CD4-positive, alpha-beta T cell treated with Interleukin-15 for 1 hour (primary cell): ENCODE results near the gene NAALADL2.
"Not testable (repeated sequence)": the region's sequence is repeated elsewhere in the genome, so short reads cannot be mapped to it uniquely, and the experiment has no call there.

ENCODE experiments used
- DNase-seq: peaks from one replicate; pipeline ENCODE4 v3.0.0-alpha.2; 2020

The NAALADL2 gene

DNA sequence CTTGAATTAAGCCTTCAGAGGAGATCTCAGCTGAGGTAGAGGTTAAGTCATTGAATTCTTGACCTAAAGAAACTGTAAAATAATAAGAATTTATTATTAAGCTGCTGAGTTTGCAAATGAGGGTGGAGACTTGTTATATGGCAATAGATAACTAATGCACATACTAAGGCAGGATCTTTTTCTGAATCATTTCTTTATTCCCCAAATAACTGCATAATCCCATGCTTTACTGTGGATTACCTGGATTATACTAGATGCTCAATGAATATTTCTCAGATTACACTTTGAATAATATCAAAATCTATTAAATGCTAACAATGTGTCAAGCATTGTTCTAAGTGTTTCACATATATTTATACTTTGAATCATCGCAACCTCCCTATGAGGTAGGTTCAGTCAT lies 532.5 kb downstream of the NAALADL2 start:
- no peak for DNase-seq

GRCh38 chr3:175392653-175393052 lies 533.5 kb downstream of the NAALADL2 start:
- no peak for DNase-seq

DNA sequence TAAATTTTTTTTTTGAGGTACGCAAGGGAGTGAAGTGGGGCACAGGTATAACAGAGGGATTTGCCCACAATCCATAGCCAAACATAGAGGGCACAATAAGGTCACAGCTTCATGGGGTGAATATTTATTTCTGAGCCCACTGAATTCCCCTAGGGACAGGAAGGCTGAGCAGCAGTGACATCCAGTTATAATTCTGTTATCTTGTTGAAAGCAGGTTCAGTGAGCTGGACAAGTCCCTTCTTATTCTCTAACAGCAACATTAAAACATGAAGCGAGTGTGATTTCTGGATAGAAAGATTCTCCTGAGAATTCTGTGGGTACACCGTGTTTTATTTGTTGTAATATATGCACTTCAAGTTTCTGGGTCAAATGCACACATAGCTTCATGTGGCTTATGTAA lies 538.2 kb downstream of the NAALADL2 start:
- no peak for DNase-seq

GRCh38 chr3:175398676-175399075 lies 539.5 kb downstream of the NAALADL2 start:
- DNase-seq: no peak

- no peak for DNase-seq
Observed at GRCh38 chr3:175399156-175399840, 540.2 kb downstream of the NAALADL2 start.

DNA sequence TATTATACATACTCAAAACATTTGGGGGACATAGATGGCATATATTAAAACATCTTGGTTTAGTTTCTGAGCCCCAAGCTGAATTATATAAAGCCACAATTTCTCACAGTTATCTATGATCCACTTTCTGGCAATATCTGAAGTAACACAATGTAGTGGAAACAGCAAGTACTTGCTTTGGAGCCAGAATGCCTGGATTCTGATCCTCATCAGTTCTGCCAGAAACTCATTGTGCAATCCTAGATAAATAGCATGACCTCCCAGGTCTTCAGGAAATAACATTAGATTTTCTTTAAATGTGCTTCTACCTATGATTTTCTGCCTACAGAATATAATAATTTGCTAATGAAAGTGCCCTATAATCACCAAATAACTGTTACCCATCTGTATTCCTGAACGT lies 544.9 kb downstream of the NAALADL2 start:
- DNase-seq: no peak

DNA sequence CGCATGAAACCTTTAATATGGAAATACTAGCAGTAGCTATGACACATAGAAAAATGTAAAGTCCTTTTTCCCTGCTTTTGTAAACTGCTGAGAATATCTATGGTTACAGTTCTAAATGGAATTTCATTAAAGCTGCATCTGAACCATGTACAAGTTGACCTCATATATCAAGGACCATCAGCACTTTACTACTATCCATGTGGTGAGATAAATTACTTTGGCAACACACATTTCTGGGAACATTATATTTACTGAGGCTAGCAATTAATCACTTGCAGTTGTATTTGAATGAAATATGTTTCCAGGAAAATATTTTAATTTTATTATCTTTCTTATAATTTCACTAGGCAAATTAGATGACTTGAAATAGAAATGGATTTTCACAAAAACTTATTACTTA lies 545.5 kb downstream of the NAALADL2 start:
- no peak for DNase-seq

DNA sequence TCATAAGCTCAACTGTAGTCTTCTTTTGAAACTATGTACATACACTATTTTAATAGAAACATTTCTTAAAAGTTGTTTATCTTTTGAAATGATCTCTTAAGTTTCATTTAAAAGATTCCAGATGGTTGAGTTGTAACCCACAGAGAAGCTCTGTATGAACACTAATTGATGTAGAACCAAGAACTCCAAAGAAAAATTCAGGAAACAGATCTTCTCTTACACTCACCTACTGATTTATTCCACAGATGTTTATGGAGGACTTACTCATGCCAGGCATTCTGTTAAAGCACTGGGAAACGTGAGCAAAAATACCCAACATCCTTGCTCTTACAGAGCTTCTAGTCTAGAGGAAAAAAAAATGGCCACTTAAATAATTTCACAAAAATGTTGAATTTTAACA lies 551.1 kb downstream of the NAALADL2 start:
- no peak for DNase-seq

- no peak for DNase-seq
Observed at GRCh38 chr3:175411405-175411804, 552.3 kb downstream of the NAALADL2 start.

DNA sequence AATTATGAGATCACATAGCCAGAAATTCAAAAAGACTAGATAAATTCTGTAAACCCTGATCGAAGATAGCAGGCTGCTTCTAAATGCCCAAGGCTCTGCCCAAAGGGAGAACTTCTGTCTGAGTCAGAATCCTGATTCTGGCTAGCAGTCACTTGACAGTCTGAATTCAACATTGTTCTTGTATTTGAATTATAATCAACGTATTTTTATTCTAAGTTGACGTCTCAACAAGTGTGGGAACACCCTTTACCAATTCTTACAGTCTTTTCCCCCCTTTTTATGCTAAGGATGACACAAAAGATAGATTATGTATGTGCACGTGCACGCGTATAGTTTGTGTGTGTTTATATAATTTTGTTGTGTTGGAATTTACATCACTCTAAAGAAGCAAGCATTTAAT lies 552.8 kb downstream of the NAALADL2 start:
- no peak for DNase-seq

DNA sequence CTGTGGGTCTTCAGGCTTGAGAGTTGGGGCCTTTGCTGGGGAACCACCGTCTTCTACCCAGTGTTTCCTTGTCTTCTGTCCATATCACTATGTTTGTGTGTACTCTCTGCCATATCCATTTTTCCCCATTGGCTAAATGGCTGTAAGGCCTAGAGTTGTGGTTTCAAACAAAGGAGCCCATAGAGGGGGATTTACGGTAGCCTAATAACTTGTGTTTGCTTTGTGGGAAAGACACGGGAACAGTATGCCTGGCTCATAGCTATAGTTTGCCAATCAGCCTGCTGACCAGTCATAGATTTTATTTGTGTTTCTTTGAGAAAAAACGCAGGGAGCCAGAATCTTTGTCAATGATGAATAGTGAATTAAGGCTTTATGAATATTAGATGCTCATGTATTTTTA lies 554.8 kb downstream of the NAALADL2 start:
- no peak for DNase-seq

- DNase-seq: no peak
Observed at GRCh38 chr3:175416600-175416999, 557.5 kb downstream of the NAALADL2 start.

GRCh38 chr3:175417426-175417825 lies 558.3 kb downstream of the NAALADL2 start:
- no peak for DNase-seq

DNA sequence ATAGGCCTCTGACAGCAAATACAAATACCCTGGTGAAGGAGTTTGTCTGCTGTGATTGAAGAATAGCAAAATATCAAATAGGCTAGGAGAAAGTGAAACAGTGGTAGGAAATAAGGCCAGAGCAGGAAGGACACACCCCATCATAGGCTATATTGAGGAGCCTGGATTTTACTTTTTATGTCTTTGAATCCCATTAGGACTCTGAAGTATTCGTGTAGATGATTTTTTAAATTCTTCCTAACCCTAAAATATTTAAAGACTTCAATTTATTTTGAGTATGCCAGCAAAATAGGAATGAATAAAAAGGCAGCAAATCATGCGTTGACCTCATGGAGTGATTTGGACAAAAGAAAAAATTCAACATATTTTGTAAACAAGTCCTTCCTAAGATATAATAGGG lies 562.8 kb downstream of the NAALADL2 start:
- no peak for DNase-seq

DNA sequence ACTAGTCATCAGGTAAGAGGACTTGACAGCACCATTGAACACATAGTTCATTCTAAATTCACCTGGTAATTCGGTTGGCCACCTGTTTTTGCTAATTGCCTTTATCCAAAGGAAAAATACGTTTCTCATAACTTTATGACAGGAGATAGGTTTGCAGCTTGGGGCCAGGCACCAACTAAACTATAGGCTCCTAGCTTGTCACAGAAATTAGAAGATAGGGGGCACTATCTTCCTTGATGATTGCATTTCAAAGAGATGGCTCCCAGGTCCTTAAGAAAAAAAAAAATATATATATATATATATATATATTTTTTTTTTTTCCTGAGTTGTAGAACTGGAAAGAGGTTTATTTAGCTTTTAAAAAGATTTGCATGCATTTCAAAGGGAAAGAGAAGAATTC lies 563.6 kb downstream of the NAALADL2 start:
- no peak for DNase-seq

GRCh38 chr3:175423848-175424247 lies 564.7 kb downstream of the NAALADL2 start:
- DNase-seq: not testable (repeated sequence)

GRCh38 chr3:175426805-175427204 lies 567.7 kb downstream of the NAALADL2 start:
- no peak for DNase-seq

DNA sequence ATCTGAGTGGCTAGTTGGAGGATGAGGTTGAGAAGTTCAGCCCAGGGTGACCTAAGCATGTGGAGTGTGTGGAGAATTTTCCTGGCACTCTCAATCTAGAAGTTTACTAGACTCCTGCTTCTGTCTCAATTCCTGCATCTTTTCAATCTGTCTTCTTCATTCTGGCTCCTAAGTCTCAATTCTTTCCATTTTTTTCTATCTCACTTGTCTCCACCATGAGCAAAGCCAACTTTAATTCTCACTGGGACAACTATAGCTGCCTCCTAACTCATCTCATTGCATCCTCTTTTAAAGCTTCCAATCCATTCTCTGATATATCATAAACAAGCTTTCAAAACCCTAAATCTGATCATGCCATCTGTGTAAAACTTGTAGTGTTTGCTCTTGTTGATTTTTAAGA lies 569.3 kb downstream of the NAALADL2 start:
- no peak for DNase-seq

DNA sequence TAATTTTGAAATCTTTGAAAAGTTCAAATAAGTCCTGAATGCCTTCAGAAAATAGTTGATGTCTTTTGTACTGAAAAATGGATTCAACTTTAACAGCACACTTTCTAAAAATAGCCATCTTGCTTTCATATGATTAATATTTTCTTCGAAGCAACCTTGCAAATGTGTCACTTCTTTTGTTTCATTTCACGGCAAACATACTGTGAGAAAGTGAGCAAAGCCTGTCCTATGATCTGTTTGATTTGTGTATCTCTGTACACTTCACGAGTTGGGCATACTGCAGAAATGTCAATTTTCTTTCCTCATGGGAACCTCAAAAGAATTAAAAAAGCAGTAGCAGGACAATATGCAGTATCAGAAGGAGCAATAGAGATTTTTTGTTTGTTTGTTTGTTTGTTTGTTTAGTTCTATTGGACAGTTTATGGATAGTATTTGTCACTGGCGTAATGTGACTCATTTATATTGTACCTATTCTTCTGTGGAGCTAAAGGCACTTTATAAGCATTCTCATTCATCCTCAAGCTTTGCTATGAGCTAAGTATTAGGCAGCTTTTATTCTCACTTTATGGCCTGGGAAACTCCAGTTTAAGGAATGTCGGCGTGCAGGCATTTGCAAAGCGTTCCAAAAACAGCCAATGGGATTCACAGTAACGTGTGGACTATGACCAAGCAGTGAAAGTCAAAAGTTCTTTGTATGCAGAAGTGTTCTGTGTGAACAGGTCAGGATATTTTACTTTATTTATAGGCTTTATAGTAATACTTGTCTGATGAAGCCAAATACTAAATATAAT lies 572.0 kb downstream of the NAALADL2 start:
- no peak for DNase-seq

DNA sequence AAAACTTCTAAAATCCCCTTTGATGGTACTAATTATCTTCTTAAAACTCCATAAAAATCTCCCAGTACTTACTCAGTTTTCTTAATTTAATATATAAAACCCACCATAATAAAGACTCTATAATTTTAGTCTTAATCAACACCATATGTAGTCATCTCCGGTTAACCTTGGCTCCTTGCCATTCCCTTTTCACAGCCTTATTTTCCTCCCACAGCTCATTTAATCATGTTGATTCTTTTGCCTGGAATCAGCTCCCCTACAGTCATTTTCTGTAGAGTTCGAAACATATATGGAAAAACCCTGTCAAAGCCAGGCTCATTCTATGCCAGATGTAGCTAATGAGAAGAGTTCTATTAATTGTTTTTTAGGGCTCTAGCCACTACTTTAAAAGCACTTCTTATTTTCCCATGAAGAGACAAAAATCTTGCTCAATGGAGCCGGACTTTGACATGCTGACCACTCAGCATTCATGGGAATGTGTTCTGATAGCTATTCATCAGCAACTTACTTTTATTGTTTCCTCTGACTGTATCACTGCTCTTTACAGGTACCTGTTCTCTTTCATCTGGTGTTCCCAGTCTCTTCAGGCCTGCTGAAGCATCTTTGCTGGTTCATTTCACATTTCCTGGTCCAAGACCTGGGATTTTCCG lies 573.4 kb downstream of the NAALADL2 start:
- DNase-seq: no peak

- DNase-seq: no peak
Observed at GRCh38 chr3:175433026-175433674, 574.0 kb downstream of the NAALADL2 start.

DNA sequence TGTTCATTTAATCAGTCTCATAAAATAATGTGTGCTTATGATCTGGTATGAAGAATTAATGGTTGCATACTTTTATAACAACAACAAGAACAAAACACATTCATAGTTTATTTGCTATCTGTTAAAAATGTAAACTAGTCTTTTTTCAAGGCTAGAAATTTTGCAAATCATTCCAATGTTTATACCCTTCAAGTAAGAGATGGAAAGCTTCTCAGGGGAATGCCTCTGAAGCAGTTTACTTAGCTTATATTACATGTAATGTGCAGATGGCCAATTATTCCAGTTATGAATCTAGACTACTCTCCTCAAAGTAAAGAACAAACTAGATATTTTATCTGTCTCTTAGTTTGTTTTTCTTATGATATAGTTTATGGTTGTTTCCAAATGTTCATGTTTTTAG lies 575.4 kb downstream of the NAALADL2 start:
- DNase-seq: no peak

DNA sequence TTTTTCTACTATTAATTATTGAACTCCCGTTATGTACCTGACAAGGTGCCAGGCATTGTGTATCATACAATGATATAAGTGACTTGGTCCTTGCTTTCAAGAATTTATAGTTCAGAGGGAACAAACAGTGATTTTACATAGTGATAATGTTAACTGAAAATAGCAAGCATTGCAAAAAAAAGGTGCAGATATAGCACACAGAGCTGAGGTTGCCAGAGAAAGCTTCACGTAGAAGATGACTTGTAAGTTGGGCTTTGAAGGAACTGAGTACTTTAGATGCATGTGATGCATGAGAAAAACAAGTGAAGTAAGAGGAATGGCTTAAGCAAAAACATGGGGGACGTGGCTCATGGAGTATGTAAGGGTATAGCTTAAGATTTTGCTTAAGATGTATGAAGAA lies 584.5 kb downstream of the NAALADL2 start:
- DNase-seq: no peak

DNA sequence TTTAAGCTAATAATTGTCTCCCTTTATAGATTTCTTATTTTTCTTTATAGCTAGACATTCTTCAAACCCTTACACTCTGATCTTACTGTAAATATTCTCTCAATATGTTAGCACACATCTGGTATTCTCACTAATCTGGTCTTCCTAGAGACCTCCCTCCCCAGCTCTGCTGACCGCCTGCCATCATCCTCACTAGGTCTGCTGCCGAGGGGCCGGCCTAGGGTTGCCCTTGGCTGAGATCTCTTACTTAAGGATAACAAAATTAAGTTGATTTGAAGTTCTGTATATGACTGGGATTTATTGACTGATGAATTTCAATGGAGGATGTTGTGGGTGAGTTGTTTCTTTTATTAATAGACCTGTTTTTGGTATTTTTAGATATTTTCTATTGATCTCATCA lies 586.6 kb downstream of the NAALADL2 start:
- no peak for DNase-seq
